DMS79 (cell line): ENCODE results near the gene PRAMEF9.
"Not testable (repeated sequence)": the region's sequence is repeated elsewhere in the genome, so short reads cannot be mapped to it uniquely, and the experiment has no call there.

Source experiments
- DNase-seq: peaks from one replicate; lab custom pipeline; 2025; lab: John Stamatoyannopoulos, UW

The PRAMEF9 gene

DNA sequence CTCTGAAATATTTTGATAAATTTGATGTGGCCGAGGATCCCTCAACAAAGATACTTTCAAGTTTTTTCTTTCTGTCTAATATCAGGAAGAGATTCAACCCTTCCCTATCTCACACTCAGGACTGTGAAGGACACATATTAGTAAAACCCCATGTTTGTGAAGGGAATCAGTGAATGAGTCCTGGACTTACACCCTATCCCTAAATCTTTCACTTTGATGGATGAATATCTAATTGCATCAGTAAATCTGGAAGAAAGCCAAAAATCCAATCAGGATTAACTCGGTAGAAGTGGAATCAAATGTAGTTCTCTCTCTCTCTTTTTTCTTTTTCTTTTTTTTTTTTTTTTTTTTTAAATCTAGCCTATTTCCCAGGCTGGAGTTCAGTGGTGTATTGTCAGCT, at the start of gene PRAMEF9:
TSS of gene PRAMEF9 (plus strand) at position 301 of the 400 bp plus-strand sequence. CDS start 3,433 bp downstream, outside the sequence.
- DNase-seq, result not testable (repeated sequence)

DNA sequence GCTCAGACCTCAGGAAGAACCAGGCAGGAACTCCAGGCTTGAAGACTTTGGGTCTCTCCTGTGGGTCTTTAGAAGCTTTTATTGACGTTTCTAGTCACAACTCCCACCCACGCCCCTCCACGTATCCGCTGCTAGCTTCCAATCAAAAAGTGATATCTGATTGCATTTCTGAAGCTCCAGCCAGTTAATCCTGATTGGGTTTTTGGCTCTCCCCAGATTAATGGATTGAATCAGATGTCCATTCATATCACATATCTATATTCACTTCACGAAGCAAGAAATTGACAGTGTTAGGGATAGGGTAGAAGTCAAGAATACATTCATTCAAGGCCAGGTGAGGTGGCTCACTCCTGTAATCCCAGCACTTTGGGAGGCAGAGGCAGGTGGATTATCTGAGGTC, 15.7 kb upstream of the PRAMEF9 start, which contains the start of gene PRAMEF26:
TSS of gene PRAMEF26 (minus strand) at position 101 of the 400 bp plus-strand sequence. CDS start 2,914 bp downstream, outside the sequence.
- not testable (repeated sequence) for DNase-seq

DNA sequence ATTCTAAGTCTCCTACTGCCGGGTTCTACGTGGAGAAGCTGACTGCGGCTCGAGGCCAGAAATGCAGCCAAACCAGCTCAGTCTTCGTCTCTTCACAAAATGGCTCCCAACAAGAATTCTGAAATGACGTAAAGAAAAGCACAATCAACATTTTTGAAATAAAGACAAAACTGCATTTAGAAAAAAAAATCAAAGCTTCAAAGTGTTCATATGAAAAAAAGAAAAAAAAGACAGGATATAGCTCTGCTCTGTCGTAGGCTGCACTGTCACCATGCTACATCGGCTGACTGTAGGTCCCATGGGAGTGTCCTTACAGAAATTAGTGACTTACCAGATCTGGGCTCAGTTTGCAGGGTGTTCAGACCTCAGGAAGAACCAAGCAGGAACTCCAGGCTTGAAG, 6.1 kb upstream of the PRAMEF9 start, which contains the start of gene HNRNPCL4:
TSS of gene HNRNPCL4 (minus strand) at position 101 of the 400 bp plus-strand sequence. CDS start 164 bp downstream, outside the sequence.
- not testable (repeated sequence) for DNase-seq

DNA sequence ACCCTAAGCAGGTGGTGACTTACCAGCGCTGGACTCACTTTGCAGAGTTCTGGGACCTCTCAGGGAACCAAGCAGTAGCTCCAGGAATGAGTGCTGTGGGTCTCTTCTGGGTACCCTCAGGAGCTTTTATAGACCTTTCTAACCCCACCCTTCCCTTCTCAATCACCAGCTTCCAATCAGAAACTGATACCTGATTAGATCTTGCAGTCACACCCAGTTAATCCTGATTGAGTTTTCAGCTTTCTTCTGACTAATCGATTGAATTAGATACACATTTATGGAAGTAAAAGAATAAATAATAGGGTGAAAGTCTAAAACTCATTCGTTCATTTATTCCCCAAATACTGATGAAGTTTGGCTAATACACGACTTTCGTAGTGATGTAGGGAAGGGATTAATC, 29.7 kb downstream of the PRAMEF9 start, which contains the start of gene PRAMEF13:
TSS of gene PRAMEF13 (minus strand) at position 101 of the 400 bp plus-strand sequence. CDS start 1,820 bp downstream, outside the sequence.
- not testable (repeated sequence) for DNase-seq

DNA sequence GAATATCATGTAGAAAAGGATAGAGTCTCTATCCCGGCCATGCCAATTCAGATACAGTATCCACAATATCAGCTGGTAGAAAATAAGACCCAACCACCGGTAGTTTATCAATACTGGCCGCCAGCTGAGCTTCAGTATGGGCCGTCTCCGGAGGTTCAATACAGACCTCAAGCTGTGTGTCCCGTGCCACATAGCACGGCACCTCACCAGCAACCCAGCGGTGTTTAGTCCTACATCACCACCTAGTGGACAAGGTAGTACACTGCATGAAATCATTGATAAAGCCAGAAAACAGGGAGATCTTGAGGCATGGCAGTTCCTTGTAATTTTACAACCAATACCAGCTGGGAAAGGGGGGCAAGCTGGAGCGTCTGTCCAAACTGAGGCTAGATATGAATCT, 37.1 kb downstream of the PRAMEF9 start:
- not testable (repeated sequence) for DNase-seq

DNA sequence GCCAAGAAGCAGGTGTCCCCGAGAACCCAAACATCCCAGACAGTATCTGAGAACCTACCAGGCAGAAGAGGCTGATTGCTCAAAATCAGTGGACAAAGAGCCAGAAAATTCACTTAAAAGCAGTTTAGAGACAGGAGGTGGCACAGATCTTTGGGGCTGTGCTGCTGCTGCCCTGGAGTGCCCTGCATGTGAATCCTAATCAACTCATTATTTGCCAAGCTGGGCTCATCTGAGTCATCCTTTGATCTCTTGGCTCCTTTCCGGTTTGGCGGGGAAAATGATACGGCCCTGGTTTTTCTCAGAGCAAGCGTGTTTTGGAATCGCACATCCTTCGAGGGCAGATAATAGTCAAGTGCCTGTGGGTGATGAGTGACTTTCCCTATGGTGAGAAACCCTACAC, 45.0 kb downstream of the PRAMEF9 start:
- not testable (repeated sequence) for DNase-seq

DNA sequence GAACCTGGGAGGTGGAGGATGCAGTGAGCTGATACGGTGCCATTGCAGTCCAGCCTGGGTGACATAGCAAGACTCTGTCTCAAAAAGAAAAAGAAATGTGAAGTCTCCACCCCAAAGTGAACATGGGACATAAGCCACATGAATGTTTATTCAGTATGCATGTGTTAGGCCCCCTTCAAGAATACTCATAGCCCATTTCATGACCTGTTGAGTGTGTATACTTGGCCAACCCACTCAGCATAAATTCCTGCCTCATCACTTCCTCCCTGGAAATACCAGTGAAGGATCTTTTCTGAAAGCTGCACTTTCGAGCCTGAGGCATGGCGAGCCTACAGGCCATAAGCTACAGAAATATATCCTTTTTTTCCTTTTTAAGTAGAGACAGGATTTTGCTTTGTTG, 47.6 kb downstream of the PRAMEF9 start:
- not testable (repeated sequence) for DNase-seq

DNA sequence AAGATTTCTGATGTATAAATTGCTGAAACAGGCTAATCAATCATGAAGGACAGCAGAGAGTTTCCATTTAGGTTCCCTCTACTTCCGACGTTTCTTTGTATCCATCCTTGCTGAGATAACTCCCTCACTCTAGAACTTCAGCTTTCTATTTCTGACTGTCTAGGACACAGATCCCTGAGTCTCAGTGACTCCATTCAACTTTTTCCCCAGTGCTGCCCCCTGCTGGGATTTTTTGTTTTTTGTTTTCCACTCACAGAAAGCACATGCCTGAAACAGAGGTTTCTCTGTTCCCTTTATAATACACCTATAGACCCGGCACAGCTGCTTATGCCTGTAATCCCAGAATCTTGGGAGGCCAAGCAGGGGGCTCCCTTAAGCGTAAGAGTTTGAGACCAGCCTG, 51.1 kb downstream of the PRAMEF9 start:
- not testable (repeated sequence) for DNase-seq

DNA sequence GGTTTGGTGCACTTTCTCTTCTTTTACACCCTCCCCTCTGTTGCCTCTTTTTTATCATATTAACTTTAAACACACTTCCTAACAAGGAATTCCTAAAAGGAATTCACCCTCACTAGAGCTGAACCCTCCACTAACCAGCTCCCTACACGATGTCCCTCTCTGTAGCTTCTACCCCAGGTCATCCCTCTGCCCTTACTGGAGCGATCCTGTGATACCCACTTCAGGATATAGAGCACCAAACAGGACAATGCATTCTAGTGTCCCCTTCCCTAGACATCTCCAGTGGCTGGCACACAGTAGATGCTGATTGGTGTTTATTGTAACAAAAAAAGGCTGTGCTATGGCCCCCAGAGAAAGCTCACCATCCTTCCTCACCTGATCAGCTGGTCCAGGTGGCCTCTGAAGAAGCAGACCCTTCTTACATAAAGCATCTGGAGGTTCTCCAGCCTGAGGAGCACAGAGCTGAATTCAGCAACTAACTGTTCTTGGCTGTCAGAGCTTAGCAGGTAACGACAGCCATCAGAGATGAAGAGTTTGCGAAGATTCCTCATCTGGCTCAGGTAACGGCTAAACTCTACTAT, 52.9 kb downstream of the PRAMEF9 start:
- DNase-seq, result no peak

DNA sequence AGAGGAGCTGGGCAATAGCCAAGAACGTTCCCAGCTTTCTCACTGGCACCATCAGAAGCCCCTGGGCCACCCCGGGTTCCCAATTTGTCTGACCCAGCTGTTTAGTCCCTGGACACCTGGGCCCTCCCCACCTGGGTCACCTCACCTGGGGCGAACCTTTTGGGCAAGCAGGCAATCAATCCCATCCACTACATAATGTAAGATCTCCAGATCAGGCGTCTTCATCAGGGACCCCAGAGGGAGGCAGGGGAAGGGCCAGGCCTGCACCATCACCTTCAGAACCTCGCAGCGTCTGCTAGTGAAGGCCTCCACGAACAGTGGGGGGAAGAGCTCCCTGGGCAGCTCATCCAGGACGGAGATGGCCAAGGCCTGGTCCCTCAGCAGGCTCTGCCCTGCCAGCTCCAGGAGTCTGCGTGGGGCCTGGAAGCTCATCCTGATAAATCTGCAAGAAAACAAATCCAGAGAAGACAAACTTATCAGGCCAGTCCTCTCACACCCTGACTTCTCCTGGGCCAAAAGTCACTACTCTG, 54.1 kb downstream of the PRAMEF9 start, which contains the start of gene PRAMEF18:
TSS of gene PRAMEF18 (minus strand) at position 480 of the 530 bp plus-strand sequence. CDS start at position 432, 48 bp downstream.
- DNase-seq, result not testable (repeated sequence)

DNA sequence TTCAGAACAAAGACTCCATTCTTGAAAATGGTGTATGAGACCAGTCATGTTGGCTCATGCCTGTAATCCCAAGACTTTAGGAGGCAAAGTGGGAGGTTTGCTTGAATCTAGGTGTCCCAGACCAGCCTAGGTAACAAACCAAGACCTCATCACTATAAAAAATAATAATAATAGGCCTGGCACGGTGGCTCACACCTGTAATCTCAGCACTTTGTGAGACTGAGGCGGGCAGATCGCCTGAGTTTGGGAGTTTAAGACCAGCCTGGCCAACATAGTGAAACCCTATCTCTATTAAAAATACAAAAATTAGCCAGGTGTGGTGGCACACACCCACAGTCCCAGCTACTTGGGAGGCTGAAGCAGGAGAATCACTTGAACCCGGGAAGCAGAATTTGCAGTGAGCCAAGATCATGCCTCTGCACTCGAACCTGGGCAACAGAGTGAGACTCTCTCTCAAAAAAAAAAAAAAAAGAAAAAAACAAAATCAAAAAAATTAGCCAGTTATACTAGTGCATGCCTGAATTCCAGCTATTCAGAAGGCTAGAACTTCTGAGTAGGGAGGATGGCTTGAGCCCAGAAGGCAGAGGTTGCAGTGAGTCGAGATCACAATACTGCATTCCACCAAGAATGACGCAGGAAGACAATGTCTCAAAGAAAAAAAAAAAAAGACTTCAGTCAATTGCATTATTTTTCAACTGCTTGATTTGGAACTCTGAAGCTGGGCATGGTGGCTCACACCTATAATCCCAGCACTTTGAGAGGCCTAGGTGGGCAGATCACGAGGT, 55.8 kb downstream of the PRAMEF9 start:
- DNase-seq, result not testable (repeated sequence)

DNA sequence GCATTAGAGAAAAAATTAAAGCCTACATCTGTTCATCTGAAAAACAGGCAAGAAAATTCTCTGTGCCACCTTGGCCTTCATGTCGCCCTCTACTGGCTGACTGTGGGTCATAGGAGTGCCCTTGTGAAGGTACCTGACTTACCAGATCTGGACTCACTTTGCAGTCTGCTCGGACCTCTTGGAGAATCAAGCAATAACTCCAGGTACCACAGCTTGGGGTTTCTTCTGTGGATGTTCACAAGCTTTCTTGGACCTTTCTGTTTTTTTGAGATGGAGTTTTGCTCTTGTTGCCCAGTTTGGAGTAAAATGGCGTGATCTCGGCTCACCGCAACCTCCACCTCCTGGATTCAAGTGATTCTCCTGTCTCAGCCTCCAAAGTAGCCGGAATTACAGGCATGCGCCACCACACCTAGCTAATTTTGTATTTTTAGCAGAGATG, 56.7 kb downstream of the PRAMEF9 start:
- DNase-seq, result no peak
